Hepatic stellate cell (primary cell): ENCODE data around the gene OPRL1.

Source experiments
- DNase-seq: peaks from one replicate; pipeline ENCODE4 v3.0.0; 2011; ENCODE audit warnings: low spot score

The OPRL1 gene

GRCh38 chr20:64042054-64042781 is 37.7 kb upstream of the OPRL1 start:
- DNase-seq = no peak

GRCh38 chr20:64043768-64044167 is 36.1 kb upstream of the OPRL1 start:
- DNase-seq = no peak

- peak; percentile 71 for DNase-seq
These were observed 35.2 kb upstream of the OPRL1 start for GRCh38 chr20:64044484-64045247.

GRCh38 chr20:64045346-64046011 is 34.4 kb upstream of the OPRL1 start:
- DNase-seq = no peak

- no peak for DNase-seq
These were observed 32.9 kb upstream of the OPRL1 start for GRCh38 chr20:64047046-64047389.

GRCh38 chr20:64047968-64048401 is 31.9 kb upstream of the OPRL1 start:
- DNase-seq = no peak

GRCh38 chr20:64048402-64049044 is 31.4 kb upstream of the OPRL1 start:
- DNase-seq = no peak

- DNase-seq = no peak
These were observed 30.6 kb upstream of the OPRL1 start, which contains the start of gene SOX18 for GRCh38 chr20:64049060-64049877. TSS of gene SOX18 (minus strand) at chr20:64049639. CDS start at chr20:64049516, 123 bp downstream.

- no peak for DNase-seq
These were observed 30.0 kb upstream of the OPRL1 start for GRCh38 chr20:64049878-64050260.

GRCh38 chr20:64050261-64051032 is 29.4 kb upstream of the OPRL1 start:
- no peak for DNase-seq

- DNase-seq = no peak
These were observed 28.8 kb upstream of the OPRL1 start for GRCh38 chr20:64051033-64051452.

- DNase-seq = no peak
These were observed 28.1 kb upstream of the OPRL1 start for GRCh38 chr20:64051561-64052325.

GRCh38 chr20:64052326-64052722 is 27.6 kb upstream of the OPRL1 start:
- no peak for DNase-seq

- DNase-seq = no peak
These were observed 26.7 kb upstream of the OPRL1 start for GRCh38 chr20:64052987-64053840.

- DNase-seq = peak; percentile 83
These were observed 25.8 kb upstream of the OPRL1 start for GRCh38 chr20:64053841-64054661.

- no peak for DNase-seq
These were observed 24.4 kb upstream of the OPRL1 start for GRCh38 chr20:64055396-64055892.

GRCh38 chr20:64055893-64056638 is 23.8 kb upstream of the OPRL1 start:
- DNase-seq = peak; percentile 78

GRCh38 chr20:64056639-64056888 is 23.3 kb upstream of the OPRL1 start:
- DNase-seq = no peak
